ENCODE results near the gene LASP1.

The LASP1 gene

GRCh38 chr17:38898291-38898679 is 28.4 kb downstream of the LASP1 start:
- Histone ChIP-seq H3K9ac (ENCODE audit: insufficient read length, low read depth) (no peak overlapping the region), H3K4me3 (ENCODE audit: insufficient read length, low read depth) (no peak overlapping the region), H3K27me3 (ENCODE audit: insufficient read depth, insufficient read length) (no peaks in the 10 kb centered on the region), H3K36me3 (ENCODE audit: insufficient read depth, insufficient read length, low read length) (peaks cover 78% of the 10 kb centered on the region), H3K9me3 (ENCODE audit: insufficient read depth, low read length) (no peaks in the 10 kb centered on the region), H3K4me1 (ENCODE audit: insufficient read depth, insufficient read length) (peaks cover 39% of the 10 kb centered on the region)
- TF ChIP-seq YY1 (IDR thresholded peaks at IDR 0.05; ENCODE audit: insufficient read depth, insufficient read length): no peak
- TF ChIP-seq SUZ12 (IDR thresholded peaks at IDR 0.05; ENCODE audit: extremely low read depth, insufficient read depth, insufficient read length): no peak
- TF ChIP-seq ZNF274 (IDR thresholded peaks at IDR 0.05; ENCODE audit: low read depth, low read length): no peak
- no peak for DNase-seq (ENCODE audit: low read depth, low spot score)

DNA sequence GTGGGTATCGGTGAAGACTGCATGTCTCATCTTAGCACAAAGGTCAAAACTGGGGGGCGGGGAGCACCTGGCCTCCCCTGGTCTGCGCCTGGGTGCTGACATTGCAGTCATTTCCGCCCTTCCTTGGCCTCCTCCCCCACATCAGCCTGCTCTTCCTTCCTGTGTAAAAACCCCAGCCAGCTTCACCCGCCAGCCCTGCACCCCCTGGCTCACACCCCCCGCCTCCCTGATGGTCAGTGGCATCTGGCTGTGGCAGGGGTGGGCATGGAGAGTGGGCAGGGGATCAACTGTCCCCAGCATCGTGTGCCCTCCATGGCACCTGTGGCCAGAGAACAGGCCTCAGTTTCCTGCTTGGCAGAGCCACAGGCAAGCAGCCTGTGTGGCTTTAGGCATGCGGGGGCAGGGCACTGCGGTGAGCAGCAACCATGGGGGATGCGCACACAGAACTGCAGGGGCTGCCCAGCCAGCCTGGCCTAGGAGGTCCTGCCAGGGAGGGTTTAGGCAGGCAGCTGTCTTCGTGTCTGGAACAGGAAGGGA is 29.0 kb downstream of the LASP1 start:
- peak overlapping the region; percentile 53 for H3K9ac ChIP-seq (ENCODE audit: insufficient read length, low read depth)
- no peak for DNase-seq (ENCODE audit: low read depth, low spot score)
- H3K9me3 ChIP-seq (ENCODE audit: insufficient read depth, low read length): no peaks in the 10 kb centered on the region
- no peak overlapping the region for H3K4me3 ChIP-seq (ENCODE audit: insufficient read length, low read depth)
- H3K27me3 ChIP-seq (ENCODE audit: insufficient read depth, insufficient read length): no peaks in the 10 kb centered on the region
- TF ChIP-seq SUZ12 (IDR thresholded peaks at IDR 0.05; ENCODE audit: extremely low read depth, insufficient read depth, insufficient read length) (no peak), YY1 (IDR thresholded peaks at IDR 0.05; ENCODE audit: insufficient read depth, insufficient read length) (no peak), ZNF274 (IDR thresholded peaks at IDR 0.05; ENCODE audit: low read depth, low read length) (no peak)
- peaks cover 83% of the 10 kb centered on the region for H3K36me3 ChIP-seq (ENCODE audit: insufficient read depth, insufficient read length, low read length)
- peaks cover 39% of the 10 kb centered on the region for H3K4me1 ChIP-seq (ENCODE audit: insufficient read depth, insufficient read length)

- no peak overlapping the region for H3K9ac ChIP-seq (ENCODE audit: insufficient read length, low read depth)
- no peaks in the 10 kb centered on the region for H3K9me3 ChIP-seq (ENCODE audit: insufficient read depth, low read length)
- DNase-seq (ENCODE audit: low read depth, low spot score): no peak
- H3K4me3 ChIP-seq (ENCODE audit: insufficient read length, low read depth): no peak overlapping the region
- TF ChIP-seq SUZ12 (IDR thresholded peaks at IDR 0.05; ENCODE audit: extremely low read depth, insufficient read depth, insufficient read length): no peak
- no peak for TF ChIP-seq ZNF274 (IDR thresholded peaks at IDR 0.05; ENCODE audit: low read depth, low read length)
- TF ChIP-seq YY1 (IDR thresholded peaks at IDR 0.05; ENCODE audit: insufficient read depth, insufficient read length): no peak
- peaks cover 39% of the 10 kb centered on the region for H3K4me1 ChIP-seq (ENCODE audit: insufficient read depth, insufficient read length)
- peaks cover 80% of the 10 kb centered on the region for H3K36me3 ChIP-seq (ENCODE audit: insufficient read depth, insufficient read length, low read length)
- H3K27me3 ChIP-seq (ENCODE audit: insufficient read depth, insufficient read length): no peaks in the 10 kb centered on the region
Measured at GRCh38 chr17:38899421-38899820, 29.6 kb downstream of the LASP1 start.

DNA sequence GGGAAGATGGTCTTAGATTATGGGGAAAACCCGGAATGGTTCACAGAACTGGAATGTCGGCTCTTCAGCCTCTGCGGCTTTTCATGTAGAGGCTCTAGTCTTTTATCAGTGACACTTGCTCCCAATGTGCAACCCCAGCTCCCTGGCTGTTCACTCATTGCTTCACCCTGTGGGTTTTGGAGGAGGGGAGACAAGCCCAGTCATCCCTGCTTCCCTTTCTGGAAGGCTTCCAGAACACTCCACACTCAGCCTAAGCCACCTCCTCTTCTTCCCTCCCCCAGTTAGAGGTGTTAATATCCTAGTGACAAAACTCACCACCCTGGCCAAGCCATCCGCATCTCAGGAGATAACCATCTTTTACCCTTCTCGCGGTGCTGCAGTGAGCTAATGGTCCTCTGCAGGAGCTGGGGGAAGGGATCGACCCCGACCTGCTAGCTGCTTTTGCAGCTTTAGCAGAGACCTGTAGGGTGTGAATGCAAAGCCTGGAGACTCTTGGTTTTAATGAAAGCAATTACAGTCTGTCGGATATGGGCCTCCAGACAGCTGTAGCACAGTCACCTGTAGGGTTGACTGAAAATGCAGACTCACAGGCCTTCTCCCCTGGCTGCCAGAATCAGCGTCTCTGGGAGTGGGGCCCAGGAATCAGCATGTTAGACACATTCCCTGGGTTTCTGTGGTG is 31.3 kb downstream of the LASP1 start:
- H3K27me3 ChIP-seq (ENCODE audit: insufficient read depth, insufficient read length): no peaks in the 10 kb centered on the region
- peaks cover 77% of the 10 kb centered on the region for H3K36me3 ChIP-seq (ENCODE audit: insufficient read depth, insufficient read length, low read length)
- H3K9me3 ChIP-seq (ENCODE audit: insufficient read depth, low read length): no peaks in the 10 kb centered on the region
- no peak for TF ChIP-seq YY1 (IDR thresholded peaks at IDR 0.05; ENCODE audit: insufficient read depth, insufficient read length)
- no peak overlapping the region for H3K4me3 ChIP-seq (ENCODE audit: insufficient read length, low read depth)
- peak overlapping the region; percentile 25 for H3K9ac ChIP-seq (ENCODE audit: insufficient read length, low read depth)
- no peak for DNase-seq (ENCODE audit: low read depth, low spot score)
- H3K4me1 ChIP-seq (ENCODE audit: insufficient read depth, insufficient read length): peaks cover 38% of the 10 kb centered on the region

DNA sequence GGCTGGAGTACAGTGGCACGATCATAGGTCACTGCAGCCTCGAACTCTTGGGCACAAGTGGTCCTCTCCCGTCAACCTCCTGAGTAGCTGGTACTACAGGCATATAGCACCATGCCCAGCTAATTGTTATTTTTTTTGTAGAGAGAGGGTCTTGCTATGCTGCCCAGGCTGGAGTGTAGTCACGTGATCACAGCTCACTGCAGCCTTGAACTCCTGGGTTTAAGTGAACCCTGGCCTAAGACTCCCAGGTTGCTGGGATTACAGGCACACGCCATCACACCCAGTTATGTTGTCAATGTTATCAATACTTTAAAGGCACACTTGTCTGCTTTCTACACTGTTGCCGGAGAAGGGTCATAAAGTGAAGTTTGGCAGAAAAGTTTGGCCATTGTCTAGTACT is 33.5 kb downstream of the LASP1 start:
- Histone ChIP-seq H3K9me3 (ENCODE audit: insufficient read depth, low read length) (no peaks in the 10 kb centered on the region), H3K4me3 (ENCODE audit: insufficient read length, low read depth) (no peak overlapping the region), H3K27me3 (ENCODE audit: insufficient read depth, insufficient read length) (no peaks in the 10 kb centered on the region), H3K9ac (ENCODE audit: insufficient read length, low read depth) (no peak overlapping the region), H3K4me1 (ENCODE audit: insufficient read depth, insufficient read length) (peaks cover 27% of the 10 kb centered on the region), H3K36me3 (ENCODE audit: insufficient read depth, insufficient read length, low read length) (peaks cover 72% of the 10 kb centered on the region)
- no peak for TF ChIP-seq SUZ12 (IDR thresholded peaks at IDR 0.05; ENCODE audit: extremely low read depth, insufficient read depth, insufficient read length)
- TF ChIP-seq ZNF274 (IDR thresholded peaks at IDR 0.05; ENCODE audit: low read depth, low read length): no peak
- no peak for TF ChIP-seq YY1 (IDR thresholded peaks at IDR 0.05; ENCODE audit: insufficient read depth, insufficient read length)
- DNase-seq (ENCODE audit: low read depth, low spot score): no peak

DNA sequence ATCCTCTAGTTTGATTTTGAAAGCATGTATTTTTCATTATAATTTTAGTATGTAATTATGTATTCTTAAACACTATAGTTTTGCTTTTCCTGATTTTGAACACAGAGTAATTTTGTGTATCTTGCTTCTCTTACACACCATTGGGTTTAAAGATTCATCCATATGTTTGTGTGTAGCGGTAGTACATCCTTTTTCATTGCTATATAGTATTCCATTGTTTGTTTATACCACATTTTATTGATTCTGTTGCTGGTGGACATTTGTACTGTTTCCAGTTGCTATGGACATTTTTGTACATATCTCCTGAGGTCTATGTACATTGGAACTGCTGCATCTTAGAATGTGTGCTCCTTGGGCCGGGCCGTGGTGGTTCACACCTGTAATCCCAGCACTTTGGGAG is 35.0 kb downstream of the LASP1 start:
- Histone ChIP-seq H3K27me3 (ENCODE audit: insufficient read depth, insufficient read length) (no peaks in the 10 kb centered on the region), H3K36me3 (ENCODE audit: insufficient read depth, insufficient read length, low read length) (peaks cover 71% of the 10 kb centered on the region), H3K9me3 (ENCODE audit: insufficient read depth, low read length) (no peaks in the 10 kb centered on the region), H3K9ac (ENCODE audit: insufficient read length, low read depth) (no peak overlapping the region), H3K4me3 (ENCODE audit: insufficient read length, low read depth) (no peak overlapping the region), H3K4me1 (ENCODE audit: insufficient read depth, insufficient read length) (peaks cover 21% of the 10 kb centered on the region)
- no peak for DNase-seq (ENCODE audit: low read depth, low spot score)
- TF ChIP-seq ZNF274 (IDR thresholded peaks at IDR 0.05; ENCODE audit: low read depth, low read length) (no peak), SUZ12 (IDR thresholded peaks at IDR 0.05; ENCODE audit: extremely low read depth, insufficient read depth, insufficient read length) (no peak), YY1 (IDR thresholded peaks at IDR 0.05; ENCODE audit: insufficient read depth, insufficient read length) (no peak)

GRCh38 chr17:38905375-38905774 is 35.5 kb downstream of the LASP1 start:
- Histone ChIP-seq H3K4me3 (ENCODE audit: insufficient read length, low read depth) (no peak overlapping the region), H3K27me3 (ENCODE audit: insufficient read depth, insufficient read length) (no peaks in the 10 kb centered on the region), H3K36me3 (ENCODE audit: insufficient read depth, insufficient read length, low read length) (peaks cover 76% of the 10 kb centered on the region), H3K9ac (ENCODE audit: insufficient read length, low read depth) (no peak overlapping the region), H3K4me1 (ENCODE audit: insufficient read depth, insufficient read length) (peaks cover 21% of the 10 kb centered on the region), H3K9me3 (ENCODE audit: insufficient read depth, low read length) (no peaks in the 10 kb centered on the region)
- no peak for DNase-seq (ENCODE audit: low read depth, low spot score)
- TF ChIP-seq YY1 (IDR thresholded peaks at IDR 0.05; ENCODE audit: insufficient read depth, insufficient read length): no peak
- TF ChIP-seq SUZ12 (IDR thresholded peaks at IDR 0.05; ENCODE audit: extremely low read depth, insufficient read depth, insufficient read length): no peak

All from NT2/D1 (cell line).